Breast epithelium (tissue), 3 donors: ENCODE data around the gene ABR.
"Not testable (repeated sequence)": the region's sequence is repeated elsewhere in the genome, so short reads cannot be mapped to it uniquely, and the experiment has no call there.

Experiments
- CTCF ChIP-seq, 3 donors: fragments of 450-650 bp; IDR thresholded peaks; one replicate each; pipeline ENCODE4 v1.5.1; 2016 to 2017; ENCODE audit warnings: antibody characterized with exemption in 3 of 3, mild to moderate bottlenecking in 3 of 3, moderate library complexity in 3 of 3
- POLR2A ChIP-seq: fragments of 450-650 bp; IDR thresholded peaks from one replicate; pipeline ENCODE4 v1.6.1; 2016; ENCODE audit warnings: antibody characterized with exemption, mild to moderate bottlenecking, moderate library complexity

- not testable (repeated sequence) for TF ChIP-seq CTCF (IDR thresholded peaks at IDR 0.05); POLR2A
Observed at GRCh38 chr17:971861-972260, 207.9 kb downstream of the ABR start.
